Activated CD4-positive, CD25-positive, alpha-beta regulatory T cell treated with anti-CD3 and anti-CD28 coated beads, Interleukin-2, amount 50 U/mL, for 72 hours (primary cell): Measurements from ENCODE around the gene CDC42BPG.

Source experiments
- DNase-seq: peaks from one replicate; pipeline ENCODE4 v3.0.0; 2021

CDC42BPG gene

GRCh38 chr11:64864473-64865285 is 20.2 kb upstream of the CDC42BPG start:
- peak; percentile 63 for DNase-seq

GRCh38 chr11:64864135-64864472 is 19.7 kb upstream of the CDC42BPG start:
- DNase-seq: no peak

GRCh38 chr11:64863391-64864060 is 19.1 kb upstream of the CDC42BPG start:
- DNase-seq: no peak

GRCh38 chr11:64862987-64863390 is 18.5 kb upstream of the CDC42BPG start:
- no peak for DNase-seq

GRCh38 chr11:64861227-64861975 is 16.9 kb upstream of the CDC42BPG start:
- DNase-seq: no peak

GRCh38 chr11:64859542-64860414 is 15.3 kb upstream of the CDC42BPG start:
- DNase-seq: peak; percentile 64

GRCh38 chr11:64858467-64859263 is 14.2 kb upstream of the CDC42BPG start:
- peak; percentile 69 for DNase-seq

- no peak for DNase-seq
These were observed 13.0 kb upstream of the CDC42BPG start for GRCh38 chr11:64857485-64857884.

- DNase-seq: peak; percentile 53
These were observed 12.2 kb upstream of the CDC42BPG start for GRCh38 chr11:64856382-64857227.

- no peak for DNase-seq
These were observed 11.3 kb upstream of the CDC42BPG start for GRCh38 chr11:64855596-64856304.

GRCh38 chr11:64854534-64855502 is 10.4 kb upstream of the CDC42BPG start:
- no peak for DNase-seq

- no peak for DNase-seq
These were observed 9.7 kb upstream of the CDC42BPG start for GRCh38 chr11:64854157-64854533.

GRCh38 chr11:64853709-64854108 is 9.3 kb upstream of the CDC42BPG start:
- no peak for DNase-seq

- no peak for DNase-seq
These were observed 8.5 kb upstream of the CDC42BPG start for GRCh38 chr11:64852804-64853509.

- DNase-seq: no peak
These were observed 7.4 kb upstream of the CDC42BPG start for GRCh38 chr11:64851831-64852351.

- peak; percentile 66 for DNase-seq
These were observed 6.6 kb upstream of the CDC42BPG start for GRCh38 chr11:64850979-64851567.

- no peak for DNase-seq
These were observed 5.3 kb upstream of the CDC42BPG start for GRCh38 chr11:64849598-64850356.
